Fibroblast of pulmonary artery (primary cell): ENCODE measurements around the gene CEP112.
A peak's percentile ranks its signal among the peaks of the same experiment; 100 is the strongest.

ENCODE experiments used
- DNase-seq: peaks from one replicate; pipeline ENCODE4 v3.0.0-alpha.2; 2010; ENCODE audit warnings: low read depth
- H3K4me3 ChIP-seq: replicated peaks from 2 replicates; pipeline ENCODE4 v1.5.1; 2011; ENCODE audit warnings: low read depth, mild to moderate bottlenecking, control low read depth, low read length, moderate library complexity
- CTCF ChIP-seq: IDR thresholded peaks from 2 replicates; pipeline ENCODE4 v1.5.1; 2011; ENCODE audit warnings: mild to moderate bottlenecking, control low read depth, low read length, inconsistent platforms; ENCODE audit errors: missing control alignments

CEP112 gene

GRCh38 chr17:65895969-65896368, 296.0 kb downstream of the CEP112 start:
- TF ChIP-seq CTCF, result no peak
- DNase-seq, result no peak

GRCh38 chr17:65893692-65894279, 298.1 kb downstream of the CEP112 start:
- no peak for TF ChIP-seq CTCF
- no peak for DNase-seq
- no peak overlapping the region for H3K4me3 ChIP-seq

More at GRCh38 chr17:65895969-65896368, 296.0 kb downstream of the CEP112 start:
- H3K4me3 ChIP-seq, result no peak overlapping the region

DNA sequence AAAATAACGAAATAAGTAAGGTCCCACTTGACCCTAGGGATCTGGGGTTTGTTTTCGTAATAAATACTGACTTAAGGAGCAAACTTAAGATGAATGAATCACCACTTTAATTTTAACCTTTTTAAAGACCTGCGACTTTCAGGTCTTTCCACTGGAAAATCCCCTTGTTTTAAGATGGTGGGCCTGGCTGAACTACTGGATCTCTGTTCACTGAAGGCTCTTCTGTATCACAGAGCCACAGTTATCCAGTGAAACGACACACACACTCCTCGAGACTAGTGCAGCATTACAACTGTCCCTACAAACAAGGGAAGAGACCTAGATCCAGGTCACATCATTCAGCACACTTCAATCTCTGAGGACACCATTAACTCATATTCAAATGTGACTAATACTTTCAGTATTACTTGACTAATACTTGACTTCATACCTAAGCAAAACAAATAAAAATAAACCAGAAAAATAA, 299.0 kb downstream of the CEP112 start:
- no peak for DNase-seq
- H3K4me3 ChIP-seq, result no peak overlapping the region
- TF ChIP-seq CTCF, result no peak

DNA sequence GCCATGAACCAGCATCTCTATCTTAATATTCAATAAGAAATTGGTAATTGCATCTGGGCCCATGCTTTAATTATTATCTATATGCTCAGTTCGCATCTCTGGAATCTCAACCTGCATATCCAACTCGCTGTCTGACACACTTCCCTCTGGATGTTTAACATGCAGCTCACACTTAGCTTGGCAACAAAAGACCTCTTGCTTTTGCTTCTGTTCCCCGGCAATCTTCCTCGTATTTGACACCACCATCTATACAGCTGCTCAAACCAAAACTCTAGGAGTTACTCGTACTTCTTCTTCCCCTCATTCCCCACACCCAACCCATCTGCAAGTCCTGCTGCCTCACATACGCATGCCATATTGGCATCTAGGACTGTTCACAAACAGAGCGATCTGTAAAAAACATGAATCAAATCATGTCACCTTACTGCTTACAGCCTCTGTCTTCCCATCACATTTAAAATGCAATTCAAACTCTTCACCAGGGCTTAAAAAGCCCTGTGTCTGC, 300.6 kb downstream of the CEP112 start:
- H3K4me3 ChIP-seq, result no peak overlapping the region
- DNase-seq, result no peak
- no peak for TF ChIP-seq CTCF

DNA sequence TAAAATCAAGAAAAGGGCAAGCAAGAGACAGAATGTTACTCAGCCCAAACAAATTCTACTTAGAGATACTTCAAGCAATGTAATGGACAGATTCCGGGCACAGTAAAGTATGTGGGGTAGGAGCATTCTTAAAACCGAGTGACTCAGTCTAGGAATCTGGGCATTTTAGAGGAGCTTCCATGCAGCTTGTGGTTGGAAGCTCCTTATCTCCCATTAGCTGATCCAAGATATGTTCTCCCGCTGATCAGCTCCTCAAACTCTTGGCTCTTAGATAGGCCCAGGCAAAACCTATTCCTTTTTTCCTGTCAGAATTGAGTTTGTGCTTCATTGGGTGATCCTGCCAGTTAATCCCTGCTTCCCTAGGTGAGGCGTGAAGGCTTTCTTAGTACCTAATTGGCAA, 303.3 kb downstream of the CEP112 start:
- DNase-seq, result peak; percentile 72
- no peak overlapping the region for H3K4me3 ChIP-seq
- TF ChIP-seq CTCF, result no peak

DNA sequence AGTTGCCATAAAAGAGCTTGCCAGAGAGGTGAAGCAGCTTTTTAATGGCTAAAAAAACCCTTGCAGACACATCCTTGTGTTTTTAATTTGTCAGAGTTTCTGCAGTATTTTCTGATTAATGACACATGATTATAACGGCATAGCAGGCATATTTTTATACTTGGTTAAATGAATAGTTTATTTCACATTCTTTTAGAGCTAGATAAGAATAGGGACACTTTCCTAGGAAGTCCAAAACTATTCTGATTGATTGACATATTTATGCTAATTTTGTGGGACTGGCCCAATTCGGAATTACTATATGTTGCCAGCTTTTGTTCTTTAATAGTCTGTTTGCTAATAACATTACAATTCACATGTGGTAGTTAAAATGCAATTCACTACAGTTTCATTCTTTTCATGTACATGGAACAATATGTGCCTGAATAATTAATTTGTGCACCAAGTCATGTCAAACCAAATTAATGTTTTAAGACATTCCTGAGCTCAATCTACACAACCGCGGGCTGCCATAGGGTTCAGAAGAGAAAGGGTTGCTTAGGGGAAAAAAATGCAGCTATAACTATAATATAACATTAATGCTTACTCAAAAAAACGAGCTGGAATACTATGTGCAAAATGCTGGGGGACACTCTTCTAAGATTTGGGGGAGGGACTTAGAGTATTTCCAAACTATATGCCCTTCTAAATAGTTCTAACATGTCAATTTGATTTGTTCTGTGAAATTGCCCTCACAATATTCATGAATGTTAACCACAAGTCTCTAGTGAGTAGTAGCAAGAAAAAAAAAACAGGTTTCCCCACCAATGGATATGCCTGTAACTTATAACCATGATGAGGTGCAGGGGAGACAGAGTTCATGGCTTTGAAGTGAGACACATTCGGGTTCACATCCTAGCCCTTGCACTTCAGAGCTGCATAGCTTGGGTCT, 305.4 kb downstream of the CEP112 start:
- no peak for TF ChIP-seq CTCF
- H3K4me3 ChIP-seq, result no peak overlapping the region
- peak; percentile 3 for DNase-seq
